Esophagus squamous epithelium (tissue), 5 donors: Measurements from ENCODE around the gene NDUFC1. TPM values are rescaled to one million over a fixed set of nuclear protein-coding genes. Genes with fewer than 3 reads are reported as not detected.
"Not testable (repeated sequence)": the region's sequence is repeated elsewhere in the genome, so short reads cannot be mapped to it uniquely, and the experiment has no call there.

Experiments
- DNase-seq: peaks from one replicate; lab custom pipeline; 2025; lab: John Stamatoyannopoulos, UW
- H3K27ac ChIP-seq, 4 donors: fragments of 200-600 bp; sonication (generic); one replicate each; pipeline ENCODE4 v1.5.1; 2016 to 2019; ENCODE audit warnings: mild to moderate bottlenecking in 1 of 4
- H3K27me3 ChIP-seq, 4 donors: fragments of 200-600 bp; sonication (generic); 1 replicate in 3 of 4; 2 replicates in 1 of 4; pipeline versions ENCODE4 v1.5.1 to v1.6.0; 2017 to 2021; ENCODE audit warnings: antibody characterized with exemption in 1 of 4
- H3K36me3 ChIP-seq, 3 donors: fragments of 200-600 bp; sonication (generic); one replicate each; pipeline ENCODE4 v1.5.1; 2016 to 2019
- H3K4me1 ChIP-seq, 3 donors: fragments of 200-600 bp; sonication (generic); one replicate each; pipeline ENCODE4 v1.5.1; 2017 to 2019
- H3K4me3 ChIP-seq, 4 donors: fragments of 200-600 bp; sonication (generic); 1 replicate in 3 of 4; 2 replicates in 1 of 4; pipeline ENCODE4 v1.5.1; 2016 to 2019; ENCODE audit warnings: mild to moderate bottlenecking in 2 of 4, moderate library complexity in 1 of 4
- H3K9me3 ChIP-seq, 3 donors: fragments of 200-600 bp; sonication (generic); one replicate each; pipeline ENCODE4 v1.5.1; 2016 to 2019
- POLR2A ChIP-seq, 4 donors: fragments of 450-650 bp; IDR thresholded peaks; one replicate each; pipeline ENCODE4 v1.6.1; 2017; ENCODE audit warnings: antibody characterized with exemption in 4 of 4, mild to moderate bottlenecking in 4 of 4, moderate library complexity in 3 of 4
- whole genome bisulfite sequencing, 2 donors: methylation state at CpG; one replicate each; pipeline ENCODE4 v1.1.5; 2018; 5-methylcytosine and 5-hydroxymethylcytosine counted together
- intact Hi-C: fragments of 100-400 bp; cut with DNase I; formaldehyde crosslinking; loops from one replicate; pipeline ENCODE4 v1.15.0; 2022
- total RNA-seq, 4 donors: library from RNA; depleted of rRNA; stranded (reverse); fragments of >200 nt; gene quantifications; one replicate each; pipeline ENCODE4 v1.1.0, GENCODE V29; 2016
- TF ChIP-seq, protein P1 (sequence below), 6 experiments: fragments of 450-650 bp in 4 of 6; fragments of 200-600 bp in 2 of 6; sonication (generic) in 2 of 6; IDR thresholded peaks; one replicate each; pipeline ENCODE4 v1.5.1; 2016 to 2019; ENCODE audit warnings: antibody characterized with exemption in 6 of 6, mild to moderate bottlenecking in 4 of 6, moderate library complexity in 4 of 6
- donor health status: DM: yes; HTN: yes; CAD: no.

Gene NDUFC1
- total RNA-seq, 4 donors from 2014 or later: 24.6 to 57.5 (median 40.9) TPM

DNA sequence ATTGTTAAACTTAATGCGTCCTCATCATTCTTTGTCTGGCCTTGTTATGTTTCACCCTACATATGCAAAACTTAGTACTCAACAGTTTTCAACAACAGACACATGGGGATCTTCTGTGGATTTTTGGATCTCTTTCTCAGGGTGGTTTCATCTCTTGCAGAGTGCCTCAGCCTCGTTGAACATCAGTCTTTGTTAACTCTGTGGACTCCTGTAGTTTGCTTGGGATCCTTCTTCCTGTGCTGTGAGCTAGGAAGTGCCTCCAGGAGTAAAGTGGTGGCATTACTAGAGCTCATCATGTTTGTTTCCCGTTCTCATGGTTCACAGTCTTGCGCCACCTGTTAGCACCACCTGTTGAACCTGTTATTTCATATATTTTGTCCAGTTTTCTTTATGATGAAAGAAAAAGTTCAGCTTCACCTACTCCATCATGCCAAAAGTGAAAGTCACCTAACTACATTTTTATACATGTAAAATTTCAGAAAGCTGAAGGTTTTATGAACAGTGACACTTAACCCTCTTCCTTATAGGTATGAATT lies 27.5 kb upstream of the NDUFC1 start:
- no peaks in the 10 kb centered on the region for H3K9me3 ChIP-seq
- TF ChIP-seq, protein P1, sequence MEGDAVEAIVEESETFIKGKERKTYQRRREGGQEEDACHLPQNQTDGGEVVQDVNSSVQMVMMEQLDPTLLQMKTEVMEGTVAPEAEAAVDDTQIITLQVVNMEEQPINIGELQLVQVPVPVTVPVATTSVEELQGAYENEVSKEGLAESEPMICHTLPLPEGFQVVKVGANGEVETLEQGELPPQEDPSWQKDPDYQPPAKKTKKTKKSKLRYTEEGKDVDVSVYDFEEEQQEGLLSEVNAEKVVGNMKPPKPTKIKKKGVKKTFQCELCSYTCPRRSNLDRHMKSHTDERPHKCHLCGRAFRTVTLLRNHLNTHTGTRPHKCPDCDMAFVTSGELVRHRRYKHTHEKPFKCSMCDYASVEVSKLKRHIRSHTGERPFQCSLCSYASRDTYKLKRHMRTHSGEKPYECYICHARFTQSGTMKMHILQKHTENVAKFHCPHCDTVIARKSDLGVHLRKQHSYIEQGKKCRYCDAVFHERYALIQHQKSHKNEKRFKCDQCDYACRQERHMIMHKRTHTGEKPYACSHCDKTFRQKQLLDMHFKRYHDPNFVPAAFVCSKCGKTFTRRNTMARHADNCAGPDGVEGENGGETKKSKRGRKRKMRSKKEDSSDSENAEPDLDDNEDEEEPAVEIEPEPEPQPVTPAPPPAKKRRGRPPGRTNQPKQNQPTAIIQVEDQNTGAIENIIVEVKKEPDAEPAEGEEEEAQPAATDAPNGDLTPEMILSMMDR (IDR thresholded peaks at IDR 0.05): no peak
- TF ChIP-seq POLR2A (IDR thresholded peaks at IDR 0.05): no peak
- peaks cover 0 to 28% (median 0%) of the 10 kb centered on the region in 3 donors for H3K36me3 ChIP-seq
- intact Hi-C loops: no loop called here
- DNase-seq: no peak
- peaks cover 0 to 37% (median 0%) of the 10 kb centered on the region in 3 donors for H3K4me1 ChIP-seq
- 60 to 73% methylated on average over 4 of the region's 4 CpGs for WGBS, 2 donors
- H3K4me3 ChIP-seq: no peak overlapping the region
- no peaks in the 10 kb centered on the region for H3K27me3 ChIP-seq
- no peak overlapping the region for H3K27ac ChIP-seq

DNA sequence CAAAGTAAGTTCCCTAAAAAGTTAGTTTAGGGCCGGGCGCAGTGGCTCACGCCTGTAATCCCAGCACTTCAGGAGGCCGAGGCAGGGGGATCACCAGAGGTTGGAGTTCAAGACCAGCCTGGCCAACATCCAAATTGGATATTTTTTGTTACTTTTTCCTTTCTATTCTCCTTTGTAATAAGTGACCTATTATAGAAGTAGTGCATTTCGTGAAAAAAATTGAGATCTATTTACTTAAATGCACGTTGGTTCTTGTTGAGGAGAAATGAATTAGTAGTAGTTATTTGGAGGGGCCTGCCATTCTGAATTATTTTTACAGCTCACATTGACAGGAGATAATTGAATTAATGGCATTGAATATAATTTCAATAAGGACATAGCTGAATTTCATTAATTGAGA lies 22.3 kb upstream of the NDUFC1 start:
- DNase-seq: no peak
- H3K4me3 ChIP-seq: no peak overlapping the region
- no peaks in the 10 kb centered on the region for H3K27me3 ChIP-seq
- intact Hi-C loops: no loop called here
- H3K9me3 ChIP-seq: no peaks in the 10 kb centered on the region
- no peak for TF ChIP-seq POLR2A (IDR thresholded peaks at IDR 0.05)
- TF ChIP-seq, protein P1 (IDR thresholded peaks at IDR 0.05): no peak
- H3K4me1 ChIP-seq: peaks cover 0 to 30% (median 0%) of the 10 kb centered on the region in 3 donors
- whole genome bisulfite sequencing, 2 donors: 71% methylated on average over 6 of the region's 6 CpGs
- H3K27ac ChIP-seq: no peak overlapping the region
- H3K36me3 ChIP-seq: peaks cover 0 to 24% (median 0%) of the 10 kb centered on the region in 3 donors

DNA sequence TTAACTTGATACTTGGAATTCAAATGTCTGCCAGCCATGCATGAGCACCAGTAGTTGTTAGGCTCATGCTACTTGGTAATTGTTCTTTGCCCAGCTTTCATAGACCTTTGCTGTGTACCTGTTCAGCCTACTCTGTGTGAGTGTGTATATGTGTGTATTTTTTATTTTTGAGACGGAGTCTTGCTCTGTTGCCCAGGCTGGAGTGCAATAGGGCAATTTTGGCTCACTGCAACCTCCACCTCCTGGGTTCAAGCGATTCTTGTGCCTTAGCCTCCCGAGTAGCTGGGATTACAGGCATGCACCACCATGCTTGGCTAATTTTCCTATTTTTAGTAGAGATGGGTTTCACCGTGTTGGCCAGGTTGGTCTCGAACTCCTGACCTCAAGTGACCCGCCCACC lies 20.3 kb upstream of the NDUFC1 start:
- WGBS, 2 donors: 95 to 96% methylated on average over 6 of the region's 6 CpGs
- H3K36me3 ChIP-seq, H3K27ac ChIP-seq, H3K4me3 ChIP-seq, H3K9me3 ChIP-seq, intact Hi-C loops, H3K27me3 ChIP-seq, DNase-seq: not testable (repeated sequence)
- H3K4me1 ChIP-seq: peaks cover 0 to 28% (median 0%) of the 10 kb centered on the region in 3 donors

DNA sequence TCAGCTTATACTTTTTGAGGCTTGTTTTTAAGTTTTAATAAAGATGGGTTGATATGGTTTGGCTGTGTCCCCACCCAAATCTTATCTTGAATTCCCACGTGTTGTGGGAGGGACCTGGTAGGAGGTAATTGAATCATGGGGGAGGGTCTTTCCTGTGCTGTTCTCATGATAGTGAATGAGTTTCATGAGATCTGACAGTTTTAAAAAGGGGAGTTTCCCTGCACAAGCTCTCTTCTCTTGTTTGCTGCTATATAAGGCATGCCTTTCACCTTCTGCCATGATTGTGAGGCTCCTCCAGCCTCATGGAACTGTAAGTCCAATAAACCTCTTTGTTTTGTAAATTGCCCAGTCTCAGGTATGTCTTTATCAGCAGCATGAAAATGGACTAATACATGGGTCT lies 19.8 kb upstream of the NDUFC1 start:
- H3K4me3 ChIP-seq, DNase-seq, H3K9me3 ChIP-seq, H3K36me3 ChIP-seq, H3K27ac ChIP-seq, intact Hi-C loops, H3K27me3 ChIP-seq: not testable (repeated sequence)
- WGBS, 2 donors: 73 to 91% methylated on average over 1 of the region's 1 CpG
- peaks cover 0 to 28% (median 0%) of the 10 kb centered on the region in 3 donors for H3K4me1 ChIP-seq

DNA sequence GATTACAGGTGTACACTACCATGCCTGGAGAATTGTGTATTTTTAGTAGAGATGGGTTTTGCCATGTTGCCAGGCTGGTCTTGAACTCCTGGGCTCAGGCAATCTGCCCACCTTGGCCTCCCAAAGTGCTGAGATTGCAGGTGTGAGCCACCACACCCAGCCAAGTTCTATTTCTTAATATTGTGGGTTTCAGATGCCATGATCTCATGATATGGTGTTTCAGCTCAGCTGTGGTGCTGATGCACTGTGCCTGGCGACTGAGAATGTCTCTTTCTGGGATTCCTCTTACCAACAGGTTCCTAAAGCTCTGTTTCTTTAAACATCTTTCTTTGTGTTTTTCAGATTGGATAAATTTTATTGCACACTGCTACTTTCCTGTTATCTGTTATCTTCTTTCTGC lies 17.3 kb upstream of the NDUFC1 start:
- WGBS, 2 donors: 89 to 94% methylated on average over 1 of the region's 1 CpG

DNA sequence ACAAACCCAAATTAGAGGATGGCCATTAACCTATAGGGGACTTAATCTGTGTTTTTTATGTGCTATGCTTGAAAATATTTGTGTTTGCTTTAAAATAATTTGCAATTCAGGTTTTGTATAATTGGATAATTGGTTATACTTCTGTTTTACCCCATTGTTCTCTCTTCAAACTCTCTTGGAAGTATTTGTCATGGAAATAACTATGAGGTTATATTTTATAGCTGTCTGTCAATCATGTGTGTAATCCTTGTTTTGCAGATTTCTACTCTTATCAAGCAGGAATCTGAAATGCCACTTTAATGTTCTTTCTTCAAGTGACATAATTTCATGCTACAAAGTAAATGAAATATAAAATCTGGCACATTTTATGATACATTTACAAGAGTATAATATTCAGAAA lies 15.4 kb upstream of the NDUFC1 start:
- no peak for DNase-seq
- no peak overlapping the region for H3K4me3 ChIP-seq
- intact Hi-C loops: no loop called here
- TF ChIP-seq, protein P1 (IDR thresholded peaks at IDR 0.05): no peak
- TF ChIP-seq POLR2A (IDR thresholded peaks at IDR 0.05): no peak
- no peaks in the 10 kb centered on the region for H3K36me3 ChIP-seq
- peaks cover 0 to 21% (median 7%) of the 10 kb centered on the region in 3 donors for H3K4me1 ChIP-seq
- H3K27ac ChIP-seq: no peak overlapping the region
- no peaks in the 10 kb centered on the region for H3K9me3 ChIP-seq
- no peaks in the 10 kb centered on the region for H3K27me3 ChIP-seq

More for the DNA sequence above, 17.3 kb upstream of the NDUFC1 start:
- Histone ChIP-seq H3K27ac (no peak overlapping the region), H3K36me3 (no peaks in the 10 kb centered on the region), H3K27me3 (no peaks in the 10 kb centered on the region), H3K9me3 (no peaks in the 10 kb centered on the region), H3K4me1 (peaks cover 0 to 23% (median 0%) of the 10 kb centered on the region in 3 donors), H3K4me3 (no peak overlapping the region)
- TF ChIP-seq, protein P1 (IDR thresholded peaks at IDR 0.05): no peak
- TF ChIP-seq POLR2A (IDR thresholded peaks at IDR 0.05): no peak
- intact Hi-C loops: no loop called here
- no peak for DNase-seq
